GM12891 (cell line): Measurements from ENCODE around the gene LZTFL1.

ENCODE experiments used
- DNase-seq: peaks from one replicate; pipeline ENCODE4 v3.0.0; 2011; ENCODE audit warnings: low spot score; ENCODE audit not compliant: insufficient read length
- FAIRE-seq: peaks from 2 replicates; lab custom pipeline; 2011; peaks lifted over from hg19 to GRCh38; lab: Jason Lieb, UNC
- PAX5 ChIP-seq: IDR thresholded peaks from 2 replicates; pipeline ENCODE4 v1.6.1; 2011; ENCODE audit warnings: low read length, moderate library complexity, mild to moderate bottlenecking; ENCODE audit not compliant: insufficient read depth, severe bottlenecking
- POLR2A ChIP-seq: IDR thresholded peaks from 2 replicates; pipeline ENCODE4 v1.6.1; 2011; ENCODE audit warnings: low read depth, low read length, control low read depth
- POLR2AphosphoS5 ChIP-seq: IDR thresholded peaks from 2 replicates; pipeline ENCODE4 v1.6.1; 2011; ENCODE audit warnings: low read depth, low read length, control low read depth
- POU2F2 ChIP-seq: IDR thresholded peaks from 2 replicates; pipeline ENCODE4 v1.6.1; 2011; ENCODE audit warnings: low read depth, mild to moderate bottlenecking, control low read depth, low read length, moderate library complexity
- SPI1 ChIP-seq: IDR thresholded peaks from 2 replicates; pipeline ENCODE4 v1.6.1; 2011; ENCODE audit warnings: low read depth, low read length, control low read depth
- TAF1 ChIP-seq: IDR thresholded peaks from 2 replicates; pipeline ENCODE4 v1.6.1; 2011; ENCODE audit warnings: low read depth, low read length, control low read depth

LZTFL1 gene

DNA sequence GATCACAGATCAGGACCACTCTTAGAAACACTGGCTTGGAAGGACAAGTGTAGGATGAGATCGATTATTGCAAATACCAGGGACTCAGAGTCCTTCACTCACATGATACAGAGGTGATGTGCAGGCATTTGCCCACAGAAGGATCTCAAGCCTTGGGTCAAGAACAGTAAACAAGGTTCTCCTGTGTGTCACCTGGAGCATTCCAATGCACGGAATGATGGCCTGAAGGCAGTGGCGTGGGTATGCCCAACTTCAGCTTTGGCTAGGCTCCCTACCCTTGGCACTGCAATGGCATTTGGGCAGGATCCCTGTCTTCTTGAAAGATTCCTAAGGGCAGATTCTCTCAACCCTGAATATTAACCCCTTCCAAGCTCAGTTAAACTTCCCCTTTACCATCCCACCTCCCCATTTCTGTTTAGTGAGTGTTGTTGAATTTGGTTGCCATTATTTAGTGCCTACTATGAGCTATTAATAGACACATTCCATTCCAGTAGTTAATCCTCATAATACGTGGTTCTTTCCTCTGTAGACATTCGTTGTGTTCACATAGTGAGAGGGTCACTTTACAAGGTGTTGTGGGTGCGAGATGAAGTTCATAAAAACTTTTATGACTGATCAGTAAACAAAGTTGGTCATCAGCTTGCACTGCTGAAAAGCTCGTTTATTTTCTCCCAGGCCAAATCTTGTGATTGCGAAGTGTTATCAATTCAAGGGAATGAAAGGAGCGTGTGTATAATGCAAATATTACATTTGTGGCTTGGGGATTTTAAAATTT lies 1.1 kb upstream of the LZTFL1 start:
- FAIRE-seq = peak; percentile 5
- no peak for DNase-seq
- TF ChIP-seq TAF1 = no peak
- TF ChIP-seq POU2F2 = no peak
- TF ChIP-seq SPI1 = no peak
- TF ChIP-seq PAX5 = no peak
- no peak for TF ChIP-seq POLR2AphosphoS5
- no peak for TF ChIP-seq POLR2A

DNA sequence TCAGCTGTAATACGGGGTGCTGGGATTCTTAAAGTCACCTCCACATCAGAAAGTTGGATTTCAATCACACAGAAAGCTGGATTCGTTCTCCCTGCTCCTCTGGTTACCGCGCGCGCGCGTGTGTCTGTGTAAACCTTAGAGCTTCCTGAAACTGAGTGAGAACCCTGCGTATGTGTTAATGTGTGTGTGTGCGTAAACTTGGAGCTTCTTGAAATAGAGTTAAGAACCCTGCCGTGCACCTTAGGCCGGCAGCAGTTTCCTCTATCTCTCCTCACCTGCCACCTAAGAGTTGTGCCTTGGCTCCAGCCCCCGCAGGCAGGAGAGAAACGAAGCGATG lies 531 bp downstream of the LZTFL1 start:
- TF ChIP-seq PAX5 = no peak
- TF ChIP-seq POLR2AphosphoS5 = no peak
- TF ChIP-seq POLR2A = no peak
- TF ChIP-seq SPI1 = no peak
- TF ChIP-seq TAF1 = no peak
- no peak for TF ChIP-seq POU2F2
- DNase-seq (no peak), FAIRE-seq (no peak)

DNA sequence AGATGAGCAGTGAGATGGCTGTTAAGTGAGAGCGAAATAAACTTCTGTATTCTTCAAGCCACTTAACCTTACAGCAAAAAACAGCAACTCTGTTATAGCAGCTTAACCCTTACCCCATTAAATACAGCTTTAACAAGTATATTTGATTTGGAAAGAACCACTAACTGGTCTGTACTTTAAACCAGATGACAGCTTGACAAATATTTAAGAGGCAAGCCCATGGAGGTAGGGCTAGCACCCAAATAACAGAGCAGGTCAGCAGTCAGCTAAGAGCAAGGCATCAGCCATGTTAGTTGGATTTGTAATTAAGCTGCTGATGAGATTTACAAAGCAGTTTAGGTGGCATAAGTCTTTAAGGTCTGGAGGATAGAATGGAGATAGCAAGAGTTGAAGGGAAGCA lies 3.5 kb downstream of the LZTFL1 start:
- FAIRE-seq (no peak), DNase-seq (no peak)
- TF ChIP-seq PAX5 = no peak
- no peak for TF ChIP-seq POLR2A
- no peak for TF ChIP-seq TAF1
- TF ChIP-seq POU2F2 = no peak
- no peak for TF ChIP-seq SPI1
- TF ChIP-seq POLR2AphosphoS5 = no peak

DNA sequence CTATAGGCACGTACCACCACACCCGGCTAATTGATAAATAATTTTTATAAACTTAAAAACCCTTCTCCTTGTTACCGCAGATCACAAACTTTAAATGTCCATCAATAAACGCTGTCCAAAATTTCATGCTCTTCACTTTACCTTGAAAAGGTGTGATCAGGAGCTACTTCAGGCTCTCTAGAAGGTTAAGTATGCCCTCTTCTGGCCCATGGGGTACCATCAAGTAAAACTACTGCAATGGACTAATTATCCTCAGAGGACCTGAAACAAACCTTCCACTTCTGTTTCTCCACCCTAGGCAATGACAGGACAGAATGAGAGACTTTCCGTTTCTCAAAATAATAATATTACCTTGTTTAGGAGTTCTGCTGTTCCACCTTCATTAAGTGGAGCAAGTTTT lies 9.2 kb downstream of the LZTFL1 start:
- FAIRE-seq = no peak

DNA sequence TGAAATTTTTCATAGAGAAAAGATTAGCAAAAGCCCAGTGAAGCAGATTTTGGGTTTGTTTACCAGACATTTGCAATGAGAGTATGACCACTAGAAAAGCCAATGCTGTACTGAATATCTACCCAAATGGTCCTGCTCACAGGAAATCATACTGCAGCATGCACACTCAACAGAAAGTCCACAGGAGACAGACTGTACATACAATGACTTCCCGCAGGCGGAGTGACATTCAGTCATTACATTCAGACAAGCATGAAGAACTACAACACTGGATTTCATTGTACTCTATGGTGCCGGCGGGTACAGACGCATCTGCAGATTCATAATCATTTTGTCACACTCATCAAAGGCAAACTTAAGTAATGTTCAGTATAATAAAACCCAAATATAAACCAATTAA lies 11.8 kb downstream of the LZTFL1 start:
- no peak for DNase-seq
- no peak for FAIRE-seq
- TF ChIP-seq SPI1 (no peak), POLR2AphosphoS5 (no peak), POLR2A (no peak), POU2F2 (no peak), PAX5 (no peak), TAF1 (no peak)

More for the DNA sequence above, 9.2 kb downstream of the LZTFL1 start:
- DNase-seq = no peak
- TF ChIP-seq PAX5 (no peak), SPI1 (no peak), POLR2AphosphoS5 (no peak), POLR2A (no peak), TAF1 (no peak), POU2F2 (no peak)

DNA sequence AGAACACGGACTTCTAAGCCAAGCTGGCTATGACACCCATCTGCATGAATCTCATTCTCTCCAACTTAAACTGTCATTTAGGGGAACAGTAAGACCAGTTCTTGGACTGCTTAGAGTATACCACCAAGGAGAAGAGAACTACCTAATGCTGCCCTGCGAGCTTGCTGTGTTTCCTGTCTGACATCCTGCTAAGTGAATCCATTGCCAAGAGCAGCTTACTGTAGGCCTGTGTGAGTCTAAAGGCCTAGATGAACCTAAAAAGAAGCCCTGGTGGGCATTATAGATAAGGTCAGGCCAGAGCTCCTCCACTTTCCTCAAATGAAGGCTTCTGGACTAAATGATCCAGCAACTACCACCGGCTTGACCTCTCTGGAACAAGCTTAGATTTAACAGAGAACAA lies 15.0 kb downstream of the LZTFL1 start:
- DNase-seq (no peak), FAIRE-seq (no peak)
- no peak for TF ChIP-seq SPI1
- TF ChIP-seq POLR2A = no peak
- no peak for TF ChIP-seq PAX5
- no peak for TF ChIP-seq POU2F2
- no peak for TF ChIP-seq TAF1
- no peak for TF ChIP-seq POLR2AphosphoS5

DNA sequence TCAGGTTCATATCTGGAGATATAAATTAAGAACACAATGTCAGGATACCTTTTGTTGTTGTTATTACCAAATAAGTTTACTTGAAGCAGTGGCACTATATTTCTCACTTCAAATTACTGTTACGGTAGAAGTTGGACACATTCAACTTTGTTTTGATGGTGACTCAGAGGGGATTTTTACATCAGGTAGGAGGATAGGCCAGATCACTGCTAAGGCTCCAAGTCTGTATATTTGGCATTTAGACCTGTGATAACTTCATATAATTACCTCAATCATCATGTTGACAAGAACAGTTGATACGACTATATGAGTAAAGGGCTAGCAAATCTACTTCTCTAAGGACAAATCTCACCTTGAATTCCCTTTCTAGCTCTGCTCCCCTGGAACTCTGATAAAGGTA lies 15.6 kb downstream of the LZTFL1 start:
- TF ChIP-seq SPI1 (no peak), POU2F2 (no peak)
- DNase-seq (no peak), FAIRE-seq (no peak)

DNA sequence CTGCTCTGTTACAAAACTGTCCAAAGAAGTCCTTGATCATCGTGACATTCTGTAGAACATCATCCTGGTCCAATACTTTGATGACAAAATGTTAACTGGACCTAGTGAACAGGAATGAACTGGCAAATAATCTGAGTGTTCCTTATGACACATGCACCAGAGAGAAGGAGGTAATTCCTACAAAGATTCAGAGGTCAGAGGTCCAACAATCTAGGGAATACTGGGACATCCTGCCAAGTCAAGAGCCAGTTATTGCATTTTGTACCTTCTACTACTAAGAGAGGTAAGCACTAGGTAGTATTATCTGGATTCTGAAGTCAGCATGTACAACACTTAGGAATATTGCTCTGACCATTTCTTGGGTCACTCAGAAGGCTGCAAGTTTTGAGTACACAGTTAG lies 20.8 kb downstream of the LZTFL1 start:
- DNase-seq = no peak
- FAIRE-seq = no peak
- no peak for TF ChIP-seq POU2F2
- no peak for TF ChIP-seq POLR2AphosphoS5

DNA sequence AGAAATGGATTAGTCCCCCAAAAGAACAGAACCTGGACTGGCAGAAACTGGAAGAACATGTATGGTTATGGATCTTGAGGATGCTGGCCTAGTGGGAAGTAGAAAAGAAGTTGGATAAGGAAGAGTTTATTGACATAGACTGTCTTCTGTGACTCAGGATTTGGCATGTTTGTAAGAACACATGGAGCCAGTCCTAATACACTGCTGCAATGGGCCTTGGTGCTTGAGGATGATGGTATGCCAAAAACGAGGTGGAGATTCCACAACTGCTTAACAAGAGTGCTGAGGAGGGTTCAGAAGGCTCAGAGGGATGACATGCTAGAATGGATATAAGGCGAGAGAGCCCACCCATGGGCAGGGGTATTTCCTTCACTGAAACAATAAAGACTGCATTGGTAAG lies 22.4 kb downstream of the LZTFL1 start:
- FAIRE-seq (no peak), DNase-seq (no peak)
- TF ChIP-seq POU2F2 = no peak
- no peak for TF ChIP-seq PAX5
- TF ChIP-seq POLR2A = no peak
- no peak for TF ChIP-seq SPI1
- no peak for TF ChIP-seq POLR2AphosphoS5
- TF ChIP-seq TAF1 = no peak

DNA sequence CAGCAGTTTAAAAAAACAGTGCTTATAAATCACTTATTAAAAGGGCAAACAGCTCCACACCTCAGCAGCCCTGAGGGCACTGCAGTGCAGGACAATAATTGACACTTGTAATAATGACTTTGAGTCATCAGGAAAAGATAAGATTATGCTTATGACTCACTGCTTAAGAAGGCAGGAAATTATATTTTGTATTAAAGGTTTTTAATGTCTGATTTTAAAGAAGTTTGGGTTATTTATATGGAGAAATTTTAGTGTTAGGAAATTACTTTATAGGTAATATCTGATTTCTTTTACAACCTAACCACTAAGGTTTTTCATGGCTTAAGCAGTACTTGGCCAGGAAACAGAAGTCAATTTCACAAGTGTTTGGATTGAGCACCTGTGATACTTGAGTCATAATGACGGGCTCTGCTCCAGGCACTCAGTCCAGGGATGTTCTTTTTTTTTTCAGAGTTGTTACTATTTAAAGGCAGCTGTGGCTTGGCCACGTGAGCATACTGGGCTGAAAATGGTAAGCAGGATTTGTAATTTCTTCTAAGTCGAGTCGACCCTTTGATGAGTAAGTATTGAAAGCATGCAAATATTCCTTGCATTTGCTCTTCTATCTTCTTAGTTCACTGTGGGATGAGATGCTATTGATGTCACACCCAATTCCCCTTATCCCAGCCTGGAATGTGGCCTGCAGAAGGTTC lies 23.9 kb downstream of the LZTFL1 start:
- FAIRE-seq (no peak), DNase-seq (no peak)
- TF ChIP-seq POLR2AphosphoS5 = no peak
- no peak for TF ChIP-seq POU2F2
- no peak for TF ChIP-seq SPI1
- no peak for TF ChIP-seq PAX5
- TF ChIP-seq TAF1 = no peak
- no peak for TF ChIP-seq POLR2A
